Measurements from ENCODE around the gene RNF223.

GRCh38 chr1:1087351-1088028 is 13.4 kb upstream of the RNF223 start:
- TF ChIP-seq POLR2AphosphoS5 (IDR thresholded peaks at IDR 0.05; ENCODE audit: low read depth, low read length) (no peak), POLR2A (IDR thresholded peaks at IDR 0.05; ENCODE audit: low read depth, low read length) (no peak), TAF1 (IDR thresholded peaks at IDR 0.05; ENCODE audit: low read depth, low read length) (no peak)

All from GM12891 (cell line).